Effector memory CD8-positive, alpha-beta T cell (primary cell): ENCODE measurements around the gene CHST1.

ENCODE experiments used
- ATAC-seq: fragments of 150-1000 bp; cut with Tn5 transposase; replicated peaks from 2 replicates; pipeline ENCODE4 v1.10.0; 2021; ENCODE audit warnings: mild to moderate bottlenecking, moderate library complexity
- DNase-seq, 3 experiments: peaks; one replicate each; pipeline ENCODE4 v3.0.0; 2021
- H3K27ac Mint-ChIP-seq, 2 donors: one replicate each; pipeline ENCODE4 v1.8.0; 2022; ENCODE audit warnings: mild to moderate bottlenecking in 2 of 2, mixed read lengths in 2 of 2, moderate library complexity in 2 of 2
- H3K27me3 Mint-ChIP-seq, 2 donors: one replicate each; pipeline ENCODE4 v1.8.0; 2022; ENCODE audit warnings: mixed read lengths in 2 of 2
- H3K36me3 Mint-ChIP-seq: one replicate; pipeline ENCODE4 v1.8.0; 2022; ENCODE audit warnings: mild to moderate bottlenecking, moderate library complexity, mixed read lengths; ENCODE audit not compliant: insufficient read depth
- H3K4me1 Mint-ChIP-seq, 2 donors: one replicate each; pipeline ENCODE4 v1.8.0; 2022; ENCODE audit warnings: low read depth in 2 of 2, mixed read lengths in 2 of 2
- H3K4me3 Mint-ChIP-seq, 2 donors: one replicate each; pipeline ENCODE4 v1.8.0; 2022; ENCODE audit warnings: mild to moderate bottlenecking in 2 of 2, mixed read lengths in 2 of 2, moderate library complexity in 2 of 2
- H3K9me3 Mint-ChIP-seq, 2 donors: one replicate each; pipeline ENCODE4 v1.8.0; 2022; ENCODE audit warnings: mixed read lengths in 2 of 2

The CHST1 gene

GRCh38 chr11:45609337-45609736, 56.1 kb downstream of the CHST1 start:
- H3K27me3 Mint-ChIP-seq = peaks cover 48 to 73% of the 10 kb centered on the region in 2 donors
- no peaks in the 10 kb centered on the region for H3K4me1 Mint-ChIP-seq
- no peaks in the 10 kb centered on the region for H3K36me3 Mint-ChIP-seq
- DNase-seq (no peak), ATAC-seq (no peak)
- H3K9me3 Mint-ChIP-seq = peaks cover 0 to 8% of the 10 kb centered on the region in 2 donors
- no peak overlapping the region for H3K27ac Mint-ChIP-seq
- no peak overlapping the region for H3K4me3 Mint-ChIP-seq

DNA sequence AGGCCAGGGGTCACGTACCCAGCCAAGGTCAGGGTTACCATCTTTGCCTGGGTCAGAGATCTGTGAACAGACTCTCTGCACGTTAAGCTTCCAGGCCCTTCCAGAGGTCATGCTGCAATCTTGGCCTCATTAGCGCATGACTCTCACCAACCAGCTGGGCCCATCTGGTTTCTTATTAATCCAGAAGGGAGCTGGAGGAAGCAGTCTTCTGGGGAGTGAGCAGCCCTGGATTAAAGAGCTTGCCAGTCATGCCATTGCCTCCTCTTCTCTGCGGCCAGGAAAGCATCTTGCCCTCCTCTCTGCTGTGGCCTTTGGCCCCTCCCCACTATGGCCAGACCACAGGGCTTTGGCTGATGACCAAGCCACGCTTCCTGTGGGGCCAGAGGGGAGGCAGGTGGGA, 57.4 kb downstream of the CHST1 start:
- no peak for ATAC-seq
- H3K36me3 Mint-ChIP-seq = no peaks in the 10 kb centered on the region
- DNase-seq = no peak
- peaks cover 60 to 86% of the 10 kb centered on the region in 2 donors for H3K27me3 Mint-ChIP-seq
- H3K4me1 Mint-ChIP-seq = peaks cover 0 to 1% of the 10 kb centered on the region in 2 donors
- no peak overlapping the region for H3K4me3 Mint-ChIP-seq
- peaks cover 0 to 8% of the 10 kb centered on the region in 2 donors for H3K9me3 Mint-ChIP-seq
- H3K27ac Mint-ChIP-seq = no peak overlapping the region

DNA sequence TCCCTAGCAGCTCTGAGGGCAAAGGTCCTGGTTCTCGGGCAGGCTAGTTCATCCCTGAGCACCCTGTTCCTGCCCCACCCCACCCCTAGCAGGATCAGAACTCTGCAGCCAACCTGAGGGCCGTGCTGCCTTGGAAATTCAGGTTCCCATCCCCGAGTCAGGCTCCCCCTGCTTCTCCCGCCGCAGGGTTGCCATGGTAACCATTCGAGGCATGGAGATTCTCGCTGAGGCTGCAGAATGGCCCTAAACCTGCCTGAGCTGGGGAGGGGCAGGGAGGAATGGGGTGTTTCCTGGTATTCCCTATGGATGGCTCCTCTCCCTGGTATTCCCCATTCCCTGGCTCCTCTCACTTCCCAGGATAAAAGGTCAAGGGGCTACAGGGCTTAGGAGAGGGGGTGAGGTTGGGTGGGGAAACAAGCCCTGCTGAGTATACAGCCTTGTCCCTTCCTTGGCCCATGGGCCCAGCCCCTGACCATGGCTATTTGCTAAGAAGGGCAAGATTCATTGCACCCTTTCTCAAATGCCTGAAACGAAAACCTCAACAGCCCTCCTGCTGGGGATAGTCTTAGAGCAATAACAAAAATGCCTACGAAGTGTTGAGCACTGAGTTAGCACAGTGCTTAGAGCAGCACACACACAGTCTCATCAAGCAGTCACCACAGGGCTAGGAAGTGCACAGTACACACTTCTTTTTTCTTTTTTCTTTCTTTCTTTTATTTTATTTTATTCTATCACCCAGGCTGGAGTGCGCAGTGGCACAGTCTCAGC, 58.7 kb downstream of the CHST1 start:
- Mint-ChIP-seq H3K4me3 (no peak overlapping the region), H3K27me3 (peaks cover 68 to 86% of the 10 kb centered on the region in 2 donors), H3K27ac (no peak overlapping the region), H3K4me1 (peaks cover 0 to 1% of the 10 kb centered on the region in 2 donors), H3K9me3 (peaks cover 0 to 8% of the 10 kb centered on the region in 2 donors), H3K36me3 (no peaks in the 10 kb centered on the region)
- DNase-seq (no peak), ATAC-seq (no peak)

GRCh38 chr11:45605051-45605450, 60.4 kb downstream of the CHST1 start:
- Mint-ChIP-seq H3K4me1 (peaks cover 0 to 1% of the 10 kb centered on the region in 2 donors), H3K27me3 (peaks cover 68 to 72% of the 10 kb centered on the region in 2 donors), H3K27ac (no peak overlapping the region), H3K4me3 (no peak overlapping the region), H3K9me3 (peaks cover 0 to 8% of the 10 kb centered on the region in 2 donors), H3K36me3 (no peaks in the 10 kb centered on the region)
- no peak for ATAC-seq
- no peak for DNase-seq

GRCh38 chr11:45603946-45604682, 61.3 kb downstream of the CHST1 start:
- H3K36me3 Mint-ChIP-seq = no peaks in the 10 kb centered on the region
- peaks cover 61 to 73% of the 10 kb centered on the region in 2 donors for H3K27me3 Mint-ChIP-seq
- peaks cover 0 to 3% of the 10 kb centered on the region in 2 donors for H3K9me3 Mint-ChIP-seq
- no peak overlapping the region for H3K4me3 Mint-ChIP-seq
- no peak overlapping the region for H3K27ac Mint-ChIP-seq
- peaks cover 0 to 1% of the 10 kb centered on the region in 2 donors for H3K4me1 Mint-ChIP-seq
- DNase-seq (no peak), ATAC-seq (no peak)

DNA sequence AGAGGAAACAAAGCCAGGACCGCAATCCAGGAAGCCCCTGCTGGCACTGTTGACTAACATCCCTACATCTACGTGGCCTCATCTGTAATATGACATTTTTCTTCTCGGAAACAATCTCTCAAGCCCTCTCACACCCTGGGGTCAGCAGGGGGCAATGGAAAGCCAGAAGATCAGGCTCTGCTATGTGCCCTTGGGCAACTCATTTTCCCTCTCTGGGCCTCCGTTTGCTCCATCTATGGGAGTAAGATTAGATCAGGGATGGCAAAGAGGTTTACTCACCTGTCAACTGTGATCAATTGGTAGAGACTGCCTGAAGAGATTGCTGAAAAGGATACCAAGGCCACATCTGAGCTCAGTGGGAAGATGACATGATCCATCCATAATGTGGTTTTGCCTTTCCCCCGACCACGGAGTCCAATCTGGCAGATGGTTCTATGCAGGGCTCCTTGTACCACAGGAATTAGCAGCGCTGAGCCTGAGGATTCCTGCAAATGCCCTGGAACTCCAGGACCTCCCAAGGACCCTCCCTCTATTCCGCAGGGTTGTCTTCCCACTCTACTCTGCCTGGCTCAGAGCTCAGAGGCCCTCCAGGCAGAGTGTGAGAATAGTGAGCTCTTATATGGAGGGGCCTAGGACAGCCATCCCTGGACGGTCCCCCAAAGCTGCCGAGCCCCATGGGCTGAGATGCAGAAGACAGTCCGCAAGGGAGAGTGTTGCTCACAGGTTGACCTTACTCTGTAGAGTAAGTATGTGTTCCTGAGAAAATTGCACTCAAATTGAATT, 66.1 kb downstream of the CHST1 start:
- ATAC-seq = no peak
- H3K27me3 Mint-ChIP-seq = peaks cover 47 to 75% of the 10 kb centered on the region in 2 donors
- no peak overlapping the region for H3K27ac Mint-ChIP-seq
- H3K36me3 Mint-ChIP-seq = no peaks in the 10 kb centered on the region
- H3K9me3 Mint-ChIP-seq = no peaks in the 10 kb centered on the region
- no peak overlapping the region for H3K4me3 Mint-ChIP-seq
- H3K4me1 Mint-ChIP-seq = peaks cover 0 to 1% of the 10 kb centered on the region in 2 donors
- DNase-seq = no peak
